Suprapubic skin (tissue), 3 donors: ENCODE measurements around the gene LDLR.

Experiments
- CTCF ChIP-seq, 2 donors: fragments of 200-600 bp in 1 of 2; fragments of 450-650 bp in 1 of 2; sonication (generic) in 1 of 2; IDR thresholded peaks; one replicate each; pipeline ENCODE4 v1.5.1; 2016 to 2019; ENCODE audit warnings: antibody characterized with exemption in 2 of 2, mild to moderate bottlenecking in 1 of 2, moderate library complexity in 1 of 2
- POLR2AphosphoS5 ChIP-seq, 3 donors: sonication (generic); formaldehyde crosslinking; IDR thresholded peaks; one replicate each; pipeline ENCODE4 v1.6.1; 2017; ENCODE audit warnings: antibody characterized with exemption in 3 of 3

- TF ChIP-seq POLR2AphosphoS5 (IDR thresholded peaks at IDR 0.05) (peak in 2 of 3 donors; percentile 64 to 75), CTCF (IDR thresholded peaks at IDR 0.05) (no peak)
These were observed 66.3 kb downstream of the LDLR start, which contains the start of gene SPC24 for GRCh38 chr19:11155373-11156120.
